Cardiac muscle cell (in vitro differentiated cells and primary cell): Measurements from ENCODE around the gene CAPZA1. TPM values are rescaled to one million over a fixed set of nuclear protein-coding genes. Genes with fewer than 3 reads are reported as not detected.

Experiments
- DNase-seq, 2 donors: peaks; one replicate each; pipeline versions ENCODE4 v3.0.0 to v3.0.0-alpha.2; 2010 to 2017; ENCODE audit warnings: low read depth in 1 of 2, low spot score in 1 of 2
- H3K27ac ChIP-seq: fragments of 200-600 bp; sonication (generic); 2 replicates; pipeline ENCODE4 v1.5.1; 2016
- H3K27me3 ChIP-seq: fragments of 200-600 bp; sonication (generic); 2 replicates; pipeline ENCODE4 v1.6.0; 2016; ENCODE audit warnings: control low read depth
- H3K36me3 ChIP-seq: fragments of 200-600 bp; sonication (generic); 2 replicates; pipeline ENCODE4 v1.5.1; 2016; ENCODE audit warnings: control low read depth
- H3K4me1 ChIP-seq: fragments of 200-600 bp; sonication (generic); 2 replicates; pipeline ENCODE4 v1.8.1; 2017; ENCODE audit warnings: low read depth, mild to moderate bottlenecking, mixed run types
- H3K4me3 ChIP-seq: fragments of 200-600 bp; sonication (generic); 2 replicates; pipeline ENCODE4 v1.5.1; 2016; ENCODE audit warnings: mild to moderate bottlenecking
- H3K9me3 ChIP-seq: fragments of 200-600 bp; sonication (generic); 2 replicates; pipeline ENCODE4 v1.5.1; 2017; ENCODE audit warnings: low read depth, mild to moderate bottlenecking, control low read depth
- CTCF ChIP-seq: IDR thresholded peaks from 2 replicates; pipeline ENCODE4 v1.5.1; 2012; ENCODE audit warnings: low read depth, mild to moderate bottlenecking, low read length
- polyA plus RNA-seq: library from polyadenylated mRNA; unstranded; fragments of >200 nt; fragmentation: Nextera tagmentation; extraction: Ambion mirVana; gene quantifications from 2 replicates; pipeline ENCODE4 v1.2.1, GENCODE V29; 2016
- total RNA-seq: library from RNA; depleted of rRNA; stranded (reverse); fragments of >200 nt; gene quantifications from 2 replicates; pipeline ENCODE4 v1.2.3, GENCODE V29; 2016

CAPZA1 gene
- total and polyA plus RNA-seq, 2 experiments from 2014 or later = 94.9 to 122 TPM

DNA sequence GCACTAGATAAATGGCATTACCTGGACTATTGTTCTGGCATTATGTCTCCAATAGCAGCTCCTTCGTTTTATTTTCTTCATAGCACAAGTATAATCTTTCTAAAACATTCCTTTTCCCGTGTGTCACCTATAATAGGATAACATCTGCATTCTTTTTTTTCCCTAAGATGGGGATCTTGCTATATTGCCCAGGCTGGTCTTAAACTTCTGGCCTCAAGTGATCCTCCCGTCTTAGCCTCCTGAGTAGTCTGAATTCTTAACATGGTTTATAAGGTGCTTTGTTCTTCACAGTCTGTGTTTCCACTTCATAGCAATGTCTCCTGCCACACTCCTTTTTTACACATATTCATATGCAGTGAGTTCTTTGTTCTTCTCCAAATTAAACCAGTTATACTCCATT is 46.2 kb downstream of the CAPZA1 start:
- no peak overlapping the region for H3K27ac ChIP-seq
- H3K9me3 ChIP-seq = no peaks in the 10 kb centered on the region
- no peaks in the 10 kb centered on the region for H3K27me3 ChIP-seq
- no peak for TF ChIP-seq CTCF
- no peak overlapping the region for H3K4me3 ChIP-seq
- DNase-seq = no peak
- H3K4me1 ChIP-seq = no peaks in the 10 kb centered on the region
- H3K36me3 ChIP-seq = peaks cover 61% of the 10 kb centered on the region

- Histone ChIP-seq H3K4me1 (no peaks in the 10 kb centered on the region), H3K27me3 (no peaks in the 10 kb centered on the region), H3K36me3 (peaks cover 50% of the 10 kb centered on the region), H3K9me3 (no peaks in the 10 kb centered on the region), H3K4me3 (no peak overlapping the region), H3K27ac (no peak overlapping the region)
- DNase-seq = no peak
- no peak for TF ChIP-seq CTCF
Observed at GRCh38 chr1:112666946-112667345, 47.3 kb downstream of the CAPZA1 start.

DNA sequence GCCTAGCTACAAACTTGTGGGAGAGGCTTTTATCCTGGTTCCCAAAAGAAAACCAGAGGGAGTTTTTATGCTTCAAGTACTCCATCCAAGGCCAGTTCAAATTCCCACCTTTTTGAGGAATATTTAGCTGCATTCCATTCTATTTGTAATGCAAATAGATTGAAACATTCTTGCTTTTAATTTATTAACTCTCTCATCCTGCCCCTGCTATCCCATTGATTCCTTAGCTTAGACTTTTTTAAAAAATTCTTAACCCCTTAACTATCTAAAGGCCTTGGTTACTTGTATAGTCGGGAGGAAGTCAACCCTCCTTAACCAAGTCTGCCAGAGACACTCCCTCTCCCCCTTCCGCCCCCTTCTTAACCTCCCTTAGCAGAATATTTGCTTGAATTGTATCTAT is 52.4 kb downstream of the CAPZA1 start:
- DNase-seq = no peak
- Histone ChIP-seq H3K27me3 (no peaks in the 10 kb centered on the region), H3K27ac (peak overlapping the region; percentile 41), H3K4me1 (peaks cover 6% of the 10 kb centered on the region), H3K36me3 (peaks cover 30% of the 10 kb centered on the region), H3K9me3 (no peaks in the 10 kb centered on the region), H3K4me3 (no peak overlapping the region)
- TF ChIP-seq CTCF = no peak

- H3K27me3 ChIP-seq = no peaks in the 10 kb centered on the region
- no peaks in the 10 kb centered on the region for H3K9me3 ChIP-seq
- TF ChIP-seq CTCF = no peak
- no peak overlapping the region for H3K4me3 ChIP-seq
- H3K27ac ChIP-seq = no peak overlapping the region
- H3K4me1 ChIP-seq = peaks cover 6% of the 10 kb centered on the region
- peaks cover 22% of the 10 kb centered on the region for H3K36me3 ChIP-seq
- no peak for DNase-seq
Observed at GRCh38 chr1:112672842-112673241, 53.2 kb downstream of the CAPZA1 start.

DNA sequence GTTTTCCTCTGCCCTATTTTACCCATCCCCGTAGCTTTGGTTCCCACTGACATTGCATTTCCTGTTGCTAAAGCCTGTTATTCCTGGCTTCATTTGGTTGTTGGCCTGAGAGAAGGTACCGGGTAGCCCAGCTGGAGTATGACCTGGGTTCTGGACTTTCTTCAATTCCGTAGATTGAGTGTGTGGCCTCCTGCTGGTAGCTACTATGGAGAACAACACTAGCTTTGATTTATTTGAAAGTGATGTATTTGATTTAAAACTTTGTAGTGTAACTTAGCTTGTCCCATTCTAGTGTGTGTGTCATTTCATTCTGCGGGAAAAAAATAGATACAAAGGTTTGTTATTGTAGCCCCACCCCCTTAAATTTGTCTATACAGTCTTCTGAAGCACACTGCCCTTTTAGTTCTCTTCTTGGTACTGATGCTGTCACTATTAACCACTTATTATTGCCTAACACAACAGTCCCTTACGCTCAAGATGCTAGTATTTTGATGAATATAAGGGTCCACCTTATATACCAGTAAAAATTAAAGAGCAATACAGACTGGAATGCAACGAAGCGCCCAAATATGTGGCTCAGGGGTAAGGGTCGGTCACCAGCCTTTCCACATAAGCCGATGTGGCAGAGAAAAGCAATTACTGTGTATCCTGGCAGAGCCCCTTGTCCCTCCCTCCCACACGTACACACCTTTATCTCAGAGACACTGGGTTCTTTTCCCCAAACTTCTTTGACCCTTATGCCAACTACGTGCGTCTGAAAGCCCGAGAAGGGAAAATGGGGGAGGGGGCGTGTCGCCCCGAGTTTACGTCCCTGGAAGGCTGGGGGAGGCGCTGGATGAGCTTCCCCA is 54.2 kb downstream of the CAPZA1 start:
- no peaks in the 10 kb centered on the region for H3K27me3 ChIP-seq
- peak; percentile 38 to 82 for DNase-seq
- peaks cover 6% of the 10 kb centered on the region for H3K4me1 ChIP-seq
- H3K9me3 ChIP-seq = no peaks in the 10 kb centered on the region
- peak overlapping the region; percentile 65 for H3K4me3 ChIP-seq
- peak overlapping the region; percentile 83 for H3K27ac ChIP-seq
- peak; percentile 65 for TF ChIP-seq CTCF
- H3K36me3 ChIP-seq = peaks cover 18% of the 10 kb centered on the region
